ENCODE measurements around the gene PARVA. TPM values are rescaled to one million over a fixed set of nuclear protein-coding genes. Genes with fewer than 3 reads are reported as not detected.

Gene PARVA
- total and polyA plus RNA-seq, 2 experiments from 2014 or later, result 37.4 to 46.2 TPM

DNA sequence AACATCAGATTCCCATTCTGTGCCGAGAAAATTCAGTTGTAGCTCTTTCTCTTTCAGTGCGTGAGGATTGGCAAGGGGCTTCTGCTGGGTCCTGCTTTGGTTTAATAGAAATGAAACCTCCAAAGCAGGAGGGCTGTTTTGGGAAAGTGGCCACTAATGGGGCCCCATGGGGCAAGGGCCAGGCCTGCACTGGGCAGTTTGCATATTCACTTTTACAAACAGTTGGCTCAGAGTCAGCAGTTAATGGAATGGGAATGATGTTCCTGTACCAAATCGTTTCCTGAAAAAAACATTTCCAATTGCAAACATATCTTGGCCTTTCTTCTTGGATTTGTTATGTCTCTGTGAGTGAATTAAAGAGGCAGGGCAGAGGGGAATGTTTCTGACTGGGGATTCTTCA lies 92.1 kb downstream of the PARVA start:
- 60% methylated on average over 3 of the region's 3 CpGs for WGBS (ENCODE audit: low lambda C conversion rate, missing lambda C conversion rate)
- Histone ChIP-seq H4K20me1 (ENCODE audit: insufficient read depth, poor library complexity, severe bottlenecking) (no peaks in the 10 kb centered on the region), H3K79me2 (peaks cover 73% of the 10 kb centered on the region)

DNA sequence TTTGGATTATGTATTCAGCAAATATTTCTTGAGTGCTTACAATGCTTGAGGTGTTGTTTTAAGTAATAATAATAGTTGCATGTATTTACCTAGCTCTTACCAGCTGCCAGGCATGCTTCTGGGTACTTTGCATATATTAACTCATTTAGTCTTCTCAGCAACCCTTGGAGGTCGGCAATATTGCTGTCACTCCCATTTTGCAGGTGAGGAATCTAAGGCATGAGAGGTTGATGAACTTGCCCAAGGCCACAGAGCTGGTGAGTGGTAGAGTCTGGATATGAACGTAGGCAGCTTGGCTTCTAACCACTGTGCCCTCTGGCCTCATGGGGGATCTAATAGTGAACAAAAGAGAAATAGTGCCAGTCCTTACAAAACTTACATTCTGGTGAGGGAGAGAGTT lies 92.9 kb downstream of the PARVA start:
- H3K79me2 ChIP-seq, result peaks cover 68% of the 10 kb centered on the region
- no peaks in the 10 kb centered on the region for H3K9me3 ChIP-seq (ENCODE audit: low read depth)
- TF ChIP-seq, protein P1, sequence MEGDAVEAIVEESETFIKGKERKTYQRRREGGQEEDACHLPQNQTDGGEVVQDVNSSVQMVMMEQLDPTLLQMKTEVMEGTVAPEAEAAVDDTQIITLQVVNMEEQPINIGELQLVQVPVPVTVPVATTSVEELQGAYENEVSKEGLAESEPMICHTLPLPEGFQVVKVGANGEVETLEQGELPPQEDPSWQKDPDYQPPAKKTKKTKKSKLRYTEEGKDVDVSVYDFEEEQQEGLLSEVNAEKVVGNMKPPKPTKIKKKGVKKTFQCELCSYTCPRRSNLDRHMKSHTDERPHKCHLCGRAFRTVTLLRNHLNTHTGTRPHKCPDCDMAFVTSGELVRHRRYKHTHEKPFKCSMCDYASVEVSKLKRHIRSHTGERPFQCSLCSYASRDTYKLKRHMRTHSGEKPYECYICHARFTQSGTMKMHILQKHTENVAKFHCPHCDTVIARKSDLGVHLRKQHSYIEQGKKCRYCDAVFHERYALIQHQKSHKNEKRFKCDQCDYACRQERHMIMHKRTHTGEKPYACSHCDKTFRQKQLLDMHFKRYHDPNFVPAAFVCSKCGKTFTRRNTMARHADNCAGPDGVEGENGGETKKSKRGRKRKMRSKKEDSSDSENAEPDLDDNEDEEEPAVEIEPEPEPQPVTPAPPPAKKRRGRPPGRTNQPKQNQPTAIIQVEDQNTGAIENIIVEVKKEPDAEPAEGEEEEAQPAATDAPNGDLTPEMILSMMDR (IDR thresholded peaks at IDR 0.05; ENCODE audit: poor library complexity), result no peak
- TF ChIP-seq EZH2phosphoT487 (IDR thresholded peaks at IDR 0.05; ENCODE audit: low read depth, severe bottlenecking, unreplicated experiment) (no peak), EZH2 (IDR thresholded peaks at IDR 0.05; ENCODE audit: borderline replicate concordance) (no peak)
- H3K27ac ChIP-seq, result peak overlapping the region; percentile 85
- H3K36me3 ChIP-seq (replicated peaks; ENCODE audit: insufficient read depth, low read depth), result no peaks in the 10 kb centered on the region
- H3K4me1 ChIP-seq (ENCODE audit: insufficient read depth), result peaks cover 17% of the 10 kb centered on the region
- DNase-seq (ENCODE audit: low spot score), result no peak
- 82% methylated on average over 2 of the region's 2 CpGs for WGBS (ENCODE audit: low lambda C conversion rate, missing lambda C conversion rate)
- no peaks in the 10 kb centered on the region for H4K20me1 ChIP-seq (ENCODE audit: insufficient read depth, poor library complexity, severe bottlenecking)
- no peaks in the 10 kb centered on the region for H3K9me2 ChIP-seq (replicated peaks; ENCODE audit: insufficient read depth)
- H3K4me2 ChIP-seq, result no peak overlapping the region
- H2AFZ ChIP-seq, result no peak overlapping the region
- H3K27me3 ChIP-seq, result no peaks in the 10 kb centered on the region
- H3K4me3 ChIP-seq, result no peak overlapping the region

More for the DNA sequence above, 92.1 kb downstream of the PARVA start:
- Histone ChIP-seq H3K36me3 (replicated peaks; ENCODE audit: insufficient read depth, low read depth) (no peaks in the 10 kb centered on the region), H3K9me3 (ENCODE audit: low read depth) (no peaks in the 10 kb centered on the region), H3K9me2 (replicated peaks; ENCODE audit: insufficient read depth) (no peaks in the 10 kb centered on the region), H3K27me3 (no peaks in the 10 kb centered on the region), H3K4me3 (no peak overlapping the region), H3K27ac (peak overlapping the region; percentile 85), H3K4me1 (ENCODE audit: insufficient read depth) (peaks cover 17% of the 10 kb centered on the region), H2AFZ (no peak overlapping the region), H3K4me2 (peak overlapping the region; percentile 50)
- DNase-seq (ENCODE audit: low spot score), result peak; percentile 30
- TF ChIP-seq, protein P1 (IDR thresholded peaks at IDR 0.05; ENCODE audit: poor library complexity), result no peak
- TF ChIP-seq EZH2 (IDR thresholded peaks at IDR 0.05; ENCODE audit: borderline replicate concordance) (no peak), EZH2phosphoT487 (IDR thresholded peaks at IDR 0.05; ENCODE audit: low read depth, severe bottlenecking, unreplicated experiment) (no peak)

DNA sequence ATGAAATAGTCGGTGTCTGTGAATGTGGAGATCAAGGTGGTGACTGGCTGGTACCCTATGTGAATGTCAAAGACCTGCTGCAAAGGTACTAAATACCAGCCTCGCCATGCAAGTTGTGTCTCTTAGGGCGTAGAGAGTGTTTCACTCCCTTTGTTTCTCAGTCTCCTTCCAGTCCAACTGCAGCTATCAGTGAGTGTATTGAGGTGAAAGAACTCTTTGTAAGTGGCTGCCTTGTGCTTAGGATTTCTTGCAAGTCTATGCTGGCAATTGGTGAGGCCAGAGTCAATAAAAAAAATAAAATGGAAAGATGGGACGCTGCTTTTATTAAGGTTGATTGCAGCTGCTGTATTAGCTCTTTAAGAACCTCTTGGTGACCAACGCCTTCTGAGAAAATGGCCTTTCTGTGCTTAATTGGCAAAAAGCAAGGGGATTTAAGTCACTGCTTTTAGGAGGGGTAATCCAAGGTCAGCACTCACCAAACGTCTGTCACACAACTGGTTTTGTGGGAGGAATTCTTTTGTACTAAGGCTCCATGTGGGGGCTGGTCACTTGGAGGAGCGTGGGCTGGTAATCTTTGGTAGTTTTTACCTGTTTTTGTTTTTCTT lies 95.1 kb downstream of the PARVA start:
- H3K27me3 ChIP-seq, result no peaks in the 10 kb centered on the region
- H3K9me2 ChIP-seq (replicated peaks; ENCODE audit: insufficient read depth), result no peaks in the 10 kb centered on the region
- no peak overlapping the region for H3K4me2 ChIP-seq
- H4K20me1 ChIP-seq (ENCODE audit: insufficient read depth, poor library complexity, severe bottlenecking), result no peaks in the 10 kb centered on the region
- no peak overlapping the region for H3K4me3 ChIP-seq
- TF ChIP-seq, protein P1 (IDR thresholded peaks at IDR 0.05; ENCODE audit: poor library complexity), result no peak
- no peak for TF ChIP-seq EZH2phosphoT487 (IDR thresholded peaks at IDR 0.05; ENCODE audit: low read depth, severe bottlenecking, unreplicated experiment)
- TF ChIP-seq EZH2 (IDR thresholded peaks at IDR 0.05; ENCODE audit: borderline replicate concordance), result no peak
- no peaks in the 10 kb centered on the region for H3K9me3 ChIP-seq (ENCODE audit: low read depth)
- H3K79me2 ChIP-seq, result peaks cover 46% of the 10 kb centered on the region
- H3K4me1 ChIP-seq (ENCODE audit: insufficient read depth), result peaks cover 14% of the 10 kb centered on the region
- no peak for DNase-seq (ENCODE audit: low spot score)
- no peaks in the 10 kb centered on the region for H3K36me3 ChIP-seq (replicated peaks; ENCODE audit: insufficient read depth, low read depth)
- no peak overlapping the region for H2AFZ ChIP-seq
- peak overlapping the region; percentile 27 for H3K27ac ChIP-seq
- WGBS (ENCODE audit: low lambda C conversion rate, missing lambda C conversion rate), result 62% methylated on average over 7 of the region's 7 CpGs
